ENCODE results near the gene SLC17A4. TPM values are rescaled to one million over a fixed set of nuclear protein-coding genes. Genes with fewer than 3 reads are reported as not detected.

SLC17A4 gene
- polyA plus RNA-seq, 1 donor from 2014 or later: 0.28 TPM

DNA sequence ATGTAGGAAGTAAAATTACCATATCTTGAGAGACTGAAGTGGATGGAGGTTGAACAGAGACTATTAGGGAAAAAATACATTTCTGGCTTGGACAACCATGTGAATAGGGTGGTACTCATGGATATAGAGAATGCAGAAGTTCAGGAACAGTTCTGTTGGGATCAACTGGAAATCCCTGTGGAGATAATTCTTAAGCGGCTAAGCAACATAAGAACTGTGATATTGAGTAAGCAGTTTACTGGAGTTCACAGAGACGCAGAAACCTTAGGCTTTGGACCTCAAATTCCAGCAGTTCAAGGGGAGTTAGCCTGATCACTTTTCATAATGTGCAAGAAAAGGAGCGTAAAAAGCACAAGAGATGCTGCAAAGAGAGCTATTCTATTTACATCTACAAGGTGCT, 23.6 kb upstream of the SLC17A4 start:
- Histone ChIP-seq H3K79me2 (replicated peaks; ENCODE audit: insufficient read depth, low read length) (no peaks in the 10 kb centered on the region), H3K9ac (ENCODE audit: low read length) (no peak overlapping the region), H3K4me2 (ENCODE audit: low read length) (no peak overlapping the region), H3K9me2 (ENCODE audit: insufficient read depth, low read length) (no peaks in the 10 kb centered on the region), H3K36me3 (ENCODE audit: insufficient read depth, low read length) (no peaks in the 10 kb centered on the region), H3K27me3 (ENCODE audit: insufficient read depth, low read depth, low read length) (no peaks in the 10 kb centered on the region), H4K20me1 (ENCODE audit: insufficient read depth) (no peaks in the 10 kb centered on the region), H3F3A (ENCODE audit: insufficient read depth, low read length, poor library complexity, severe bottlenecking) (no peaks in the 10 kb centered on the region), H2AFZ (ENCODE audit: low read depth, low read length) (no peak overlapping the region), H3K9me3 (ENCODE audit: low read length) (no peaks in the 10 kb centered on the region), H3K4me3 (ENCODE audit: low read length) (no peak overlapping the region), H3K27ac (ENCODE audit: low read length) (no peak overlapping the region)
- TF ChIP-seq MXI1 (conservative IDR thresholded peaks at IDR 0.05; ENCODE audit: poor library complexity, severe bottlenecking) (no peak), CTCF (IDR thresholded peaks at IDR 0.05; ENCODE audit: poor library complexity, severe bottlenecking) (no peak), RAD21 (conservative IDR thresholded peaks at IDR 0.05) (no peak), TAF1 (IDR thresholded peaks at IDR 0.05; ENCODE audit: low read depth) (no peak), POLR2AphosphoS5 (IDR thresholded peaks at IDR 0.05) (no peak), EZH2 (IDR thresholded peaks at IDR 0.05; ENCODE audit: borderline replicate concordance, insufficient read depth, low read length, poor library complexity, severe bottlenecking) (no peak), SMC3 (conservative IDR thresholded peaks at IDR 0.05; ENCODE audit: poor library complexity) (no peak), EP300 (conservative IDR thresholded peaks at IDR 0.05; ENCODE audit: poor library complexity, severe bottlenecking) (no peak)
- TF ChIP-seq, protein P1, sequence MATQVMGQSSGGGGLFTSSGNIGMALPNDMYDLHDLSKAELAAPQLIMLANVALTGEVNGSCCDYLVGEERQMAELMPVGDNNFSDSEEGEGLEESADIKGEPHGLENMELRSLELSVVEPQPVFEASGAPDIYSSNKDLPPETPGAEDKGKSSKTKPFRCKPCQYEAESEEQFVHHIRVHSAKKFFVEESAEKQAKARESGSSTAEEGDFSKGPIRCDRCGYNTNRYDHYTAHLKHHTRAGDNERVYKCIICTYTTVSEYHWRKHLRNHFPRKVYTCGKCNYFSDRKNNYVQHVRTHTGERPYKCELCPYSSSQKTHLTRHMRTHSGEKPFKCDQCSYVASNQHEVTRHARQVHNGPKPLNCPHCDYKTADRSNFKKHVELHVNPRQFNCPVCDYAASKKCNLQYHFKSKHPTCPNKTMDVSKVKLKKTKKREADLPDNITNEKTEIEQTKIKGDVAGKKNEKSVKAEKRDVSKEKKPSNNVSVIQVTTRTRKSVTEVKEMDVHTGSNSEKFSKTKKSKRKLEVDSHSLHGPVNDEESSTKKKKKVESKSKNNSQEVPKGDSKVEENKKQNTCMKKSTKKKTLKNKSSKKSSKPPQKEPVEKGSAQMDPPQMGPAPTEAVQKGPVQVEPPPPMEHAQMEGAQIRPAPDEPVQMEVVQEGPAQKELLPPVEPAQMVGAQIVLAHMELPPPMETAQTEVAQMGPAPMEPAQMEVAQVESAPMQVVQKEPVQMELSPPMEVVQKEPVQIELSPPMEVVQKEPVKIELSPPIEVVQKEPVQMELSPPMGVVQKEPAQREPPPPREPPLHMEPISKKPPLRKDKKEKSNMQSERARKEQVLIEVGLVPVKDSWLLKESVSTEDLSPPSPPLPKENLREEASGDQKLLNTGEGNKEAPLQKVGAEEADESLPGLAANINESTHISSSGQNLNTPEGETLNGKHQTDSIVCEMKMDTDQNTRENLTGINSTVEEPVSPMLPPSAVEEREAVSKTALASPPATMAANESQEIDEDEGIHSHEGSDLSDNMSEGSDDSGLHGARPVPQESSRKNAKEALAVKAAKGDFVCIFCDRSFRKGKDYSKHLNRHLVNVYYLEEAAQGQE (IDR thresholded peaks at IDR 0.05; ENCODE audit: borderline replicate concordance): no peak

GRCh38 chr6:25731721-25732120, 22.8 kb upstream of the SLC17A4 start:
- H3K4me3 ChIP-seq (ENCODE audit: low read length): no peak overlapping the region
- TF ChIP-seq EP300 (conservative IDR thresholded peaks at IDR 0.05; ENCODE audit: poor library complexity, severe bottlenecking) (no peak), MXI1 (conservative IDR thresholded peaks at IDR 0.05; ENCODE audit: poor library complexity, severe bottlenecking) (no peak), SMC3 (conservative IDR thresholded peaks at IDR 0.05; ENCODE audit: poor library complexity) (no peak), TAF1 (IDR thresholded peaks at IDR 0.05; ENCODE audit: low read depth) (no peak), RAD21 (conservative IDR thresholded peaks at IDR 0.05) (no peak), EZH2 (IDR thresholded peaks at IDR 0.05; ENCODE audit: borderline replicate concordance, insufficient read depth, low read length, poor library complexity, severe bottlenecking) (no peak), CTCF (IDR thresholded peaks at IDR 0.05; ENCODE audit: poor library complexity, severe bottlenecking) (no peak), POLR2AphosphoS5 (IDR thresholded peaks at IDR 0.05) (no peak)
- TF ChIP-seq, protein P1 (IDR thresholded peaks at IDR 0.05; ENCODE audit: borderline replicate concordance): no peak

More at GRCh38 chr6:25731721-25732120, 22.8 kb upstream of the SLC17A4 start:
- Histone ChIP-seq H3K27ac (ENCODE audit: low read length) (no peak overlapping the region), H3K36me3 (ENCODE audit: insufficient read depth, low read length) (no peaks in the 10 kb centered on the region), H3K9ac (ENCODE audit: low read length) (no peak overlapping the region), H2AFZ (ENCODE audit: low read depth, low read length) (no peak overlapping the region), H3F3A (ENCODE audit: insufficient read depth, low read length, poor library complexity, severe bottlenecking) (no peaks in the 10 kb centered on the region), H3K27me3 (ENCODE audit: insufficient read depth, low read depth, low read length) (no peaks in the 10 kb centered on the region), H3K4me2 (ENCODE audit: low read length) (no peak overlapping the region), H3K79me2 (replicated peaks; ENCODE audit: insufficient read depth, low read length) (no peaks in the 10 kb centered on the region), H3K9me2 (ENCODE audit: insufficient read depth, low read length) (no peaks in the 10 kb centered on the region), H4K20me1 (ENCODE audit: insufficient read depth) (no peaks in the 10 kb centered on the region), H3K9me3 (ENCODE audit: low read length) (no peaks in the 10 kb centered on the region)
